Nephron (organoid): ENCODE measurements around the gene MATN4.
A peak's percentile ranks its signal among the peaks of the same experiment; 100 is the strongest.

Experiments used
- H3K27ac Mint-ChIP-seq, 3 experiments: 2 replicates each; pipeline ENCODE4 v1.8.0; 2020; ENCODE audit warnings: mixed read lengths in 3 of 3, mild to moderate bottlenecking in 2 of 3, moderate library complexity in 1 of 3
- H3K27me3 Mint-ChIP-seq: 2 replicates; pipeline ENCODE4 v1.8.0; 2021; ENCODE audit warnings: low read depth, mild to moderate bottlenecking, moderate library complexity, mixed read lengths
- H3K36me3 Mint-ChIP-seq: 2 replicates; pipeline ENCODE4 v1.8.0; 2020; ENCODE audit warnings: low read depth, mixed read lengths
- H3K4me1 Mint-ChIP-seq: 2 replicates; pipeline ENCODE4 v1.8.0; 2020; ENCODE audit warnings: mixed read lengths
- H3K4me3 Mint-ChIP-seq, 3 experiments: 2 replicates each; pipeline ENCODE4 v1.8.0; 2020; ENCODE audit warnings: mild to moderate bottlenecking in 3 of 3, mixed read lengths in 3 of 3, moderate library complexity in 2 of 3
- H3K9me3 Mint-ChIP-seq: 2 replicates; pipeline ENCODE4 v1.8.0; 2020; ENCODE audit warnings: mixed read lengths
- CTCF ChIP-seq, 3 experiments: fragments of 200-600 bp; sonication (generic); IDR thresholded peaks; one replicate each; pipeline ENCODE4 v1.5.0; 2021; ENCODE audit warnings: antibody characterized with exemption in 3 of 3; ENCODE audit not compliant: unreplicated experiment in 3 of 3

The MATN4 gene

GRCh38 chr20:45350217-45350616, 42.1 kb upstream of the MATN4 start:
- H3K36me3 Mint-ChIP-seq, result no peaks in the 10 kb centered on the region
- peak overlapping the region in 1 of 3 experiments; percentile 76 for H3K27ac Mint-ChIP-seq
- no peaks in the 10 kb centered on the region for H3K9me3 Mint-ChIP-seq
- TF ChIP-seq CTCF (IDR thresholded peaks at IDR 0.05; ENCODE audit: unreplicated experiment in 3 of 3), result no peak
- peaks cover 24% of the 10 kb centered on the region for H3K4me1 Mint-ChIP-seq
- H3K27me3 Mint-ChIP-seq, result peaks cover 13% of the 10 kb centered on the region
- peak overlapping the region; percentile 48 to 71 (median 61) for H3K4me3 Mint-ChIP-seq

- TF ChIP-seq CTCF (IDR thresholded peaks at IDR 0.05; ENCODE audit: unreplicated experiment in 3 of 3), result no peak
- H3K27ac Mint-ChIP-seq, result peak within 1 kb of the TSS; percentile 80 to 97 (median 95)
- peak within 1 kb of the TSS; percentile 91 to 95 (median 91) for H3K4me3 Mint-ChIP-seq
- H3K36me3 Mint-ChIP-seq, result no peaks in the 10 kb centered on the region
- H3K9me3 Mint-ChIP-seq, result no peaks in the 10 kb centered on the region
- peaks cover 13% of the 10 kb centered on the region for H3K27me3 Mint-ChIP-seq
- peaks cover 39% of the 10 kb centered on the region for H3K4me1 Mint-ChIP-seq
These were observed 40.1 kb upstream of the MATN4 start, which contains the start of gene SDC4 for GRCh38 chr20:45347936-45348778. SDC4 (minus strand) TSS chr20:45348424; CDS start chr20:45348384, 40 bp downstream.

- Mint-ChIP-seq H3K4me3 (peak overlapping the region; percentile 91 to 95 (median 91)), H3K27ac (peak overlapping the region; percentile 80 to 97 (median 95)), H3K27me3 (peaks cover 13% of the 10 kb centered on the region), H3K36me3 (no peaks in the 10 kb centered on the region), H3K9me3 (no peaks in the 10 kb centered on the region), H3K4me1 (peaks cover 46% of the 10 kb centered on the region)
- TF ChIP-seq CTCF (IDR thresholded peaks at IDR 0.05; ENCODE audit: unreplicated experiment in 3 of 3), result no peak
These were observed 39.3 kb upstream of the MATN4 start for GRCh38 chr20:45347297-45347935.

- peak overlapping the region; percentile 80 to 97 (median 95) for H3K27ac Mint-ChIP-seq
- H3K4me3 Mint-ChIP-seq, result peak overlapping the region; percentile 91 to 95 (median 91)
- TF ChIP-seq CTCF (IDR thresholded peaks at IDR 0.05; ENCODE audit: unreplicated experiment in 3 of 3), result no peak
- no peaks in the 10 kb centered on the region for H3K9me3 Mint-ChIP-seq
- peaks cover 13% of the 10 kb centered on the region for H3K27me3 Mint-ChIP-seq
- no peaks in the 10 kb centered on the region for H3K36me3 Mint-ChIP-seq
- peaks cover 52% of the 10 kb centered on the region for H3K4me1 Mint-ChIP-seq
These were observed 38.8 kb upstream of the MATN4 start for GRCh38 chr20:45346851-45347250.

DNA sequence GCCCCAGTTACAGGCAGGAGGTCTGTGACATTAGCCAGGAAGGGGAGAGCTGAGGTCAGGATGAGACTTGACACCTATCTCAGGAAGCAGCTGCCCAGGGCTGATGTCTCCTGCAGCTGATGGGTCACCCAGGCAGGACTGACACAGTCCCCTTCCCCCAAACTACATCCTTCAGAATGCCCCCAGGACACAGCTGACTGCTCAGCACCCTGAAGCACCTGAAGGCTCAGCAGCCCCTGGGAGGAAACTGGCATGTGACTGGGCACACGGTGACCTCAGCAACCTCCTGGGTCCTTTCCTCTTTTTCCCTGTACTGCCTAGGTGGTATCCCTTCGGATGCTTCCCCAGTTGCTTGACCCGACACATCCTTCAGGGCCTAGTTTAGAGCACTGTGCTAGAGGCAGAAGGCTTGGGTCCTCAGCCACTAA, 38.2 kb upstream of the MATN4 start:
- H3K36me3 Mint-ChIP-seq, result no peaks in the 10 kb centered on the region
- no peak for TF ChIP-seq CTCF (IDR thresholded peaks at IDR 0.05; ENCODE audit: unreplicated experiment in 3 of 3)

More for the DNA sequence above, 38.2 kb upstream of the MATN4 start:
- peaks cover 13% of the 10 kb centered on the region for H3K27me3 Mint-ChIP-seq
- peak overlapping the region; percentile 91 to 95 (median 91) for H3K4me3 Mint-ChIP-seq
- peaks cover 56% of the 10 kb centered on the region for H3K4me1 Mint-ChIP-seq
- no peaks in the 10 kb centered on the region for H3K9me3 Mint-ChIP-seq
- peak overlapping the region; percentile 80 to 99 (median 95) for H3K27ac Mint-ChIP-seq
